Skeletal muscle tissue (tissue), 4 donors: Measurements from ENCODE around the gene CWC15. TPM values are rescaled to one million over a fixed set of nuclear protein-coding genes. Genes with fewer than 3 reads are reported as not detected.

Experiments used
- H3K27ac ChIP-seq: one replicate; pipeline ENCODE4 v1.7.0; 2013; ENCODE audit warnings: mild to moderate bottlenecking, low read depth, low read length, inconsistent platforms
- H3K27me3 ChIP-seq, 3 donors: one replicate each; pipeline ENCODE4 v1.7.0; 2013; ENCODE audit warnings: low read length in 3 of 3; ENCODE audit not compliant: control insufficient read depth in 3 of 3, insufficient read depth in 3 of 3
- H3K36me3 ChIP-seq, 3 donors: one replicate each; pipeline ENCODE4 v1.7.0; 2013; ENCODE audit warnings: low read length in 3 of 3; ENCODE audit not compliant: control insufficient read depth in 3 of 3, insufficient read depth in 3 of 3
- H3K4me1 ChIP-seq, 3 donors: one replicate each; pipeline ENCODE4 v1.7.0; 2013; ENCODE audit warnings: low read length in 3 of 3, mild to moderate bottlenecking in 3 of 3; ENCODE audit not compliant: control insufficient read depth in 3 of 3, insufficient read depth in 3 of 3
- H3K4me3 ChIP-seq, 3 donors: one replicate each; pipeline ENCODE4 v1.7.0; 2013; ENCODE audit warnings: low read length in 3 of 3
- H3K9ac ChIP-seq, 3 donors: one replicate each; pipeline ENCODE4 v1.7.0; 2013; ENCODE audit warnings: low read length in 3 of 3, mild to moderate bottlenecking in 3 of 3, moderate library complexity in 2 of 3, low read depth in 1 of 3
- H3K9me3 ChIP-seq, 3 donors: one replicate each; pipeline ENCODE4 v1.7.0; 2013; ENCODE audit warnings: low read length in 3 of 3; ENCODE audit not compliant: control insufficient read depth in 3 of 3
- total RNA-seq: library from RNA; depleted of rRNA; stranded (reverse); fragments of >200 nt; gene quantifications from one replicate; pipeline ENCODE4 v1.2.3, GENCODE V29; 2014
- donor health status: Osteomylitis.

Gene CWC15
- total RNA-seq, 1 donor from 2014 or later: 28.7 TPM

- Histone ChIP-seq H3K9ac (no peak overlapping the region), H3K27me3 (no peaks in the 10 kb centered on the region), H3K27ac (no peak overlapping the region), H3K36me3 (peaks cover 15 to 40% (median 28%) of the 10 kb centered on the region in 3 donors), H3K4me1 (no peaks in the 10 kb centered on the region), H3K4me3 (no peak overlapping the region), H3K9me3 (no peaks in the 10 kb centered on the region)
These were observed 15.1 kb downstream of the CWC15 start for GRCh38 chr11:94958121-94958696.

GRCh38 chr11:94956963-94957362, 16.4 kb downstream of the CWC15 start:
- H3K9me3 ChIP-seq: no peaks in the 10 kb centered on the region
- no peaks in the 10 kb centered on the region for H3K27me3 ChIP-seq
- no peak overlapping the region for H3K27ac ChIP-seq
- H3K36me3 ChIP-seq: peaks cover 9 to 28% (median 17%) of the 10 kb centered on the region in 3 donors
- H3K4me3 ChIP-seq: no peak overlapping the region
- H3K9ac ChIP-seq: no peak overlapping the region
- no peaks in the 10 kb centered on the region for H3K4me1 ChIP-seq

GRCh38 chr11:94954753-94955152, 18.6 kb downstream of the CWC15 start:
- H3K27me3 ChIP-seq: no peaks in the 10 kb centered on the region
- H3K27ac ChIP-seq: no peak overlapping the region
- H3K36me3 ChIP-seq: peaks cover 0 to 10% (median under 1%) of the 10 kb centered on the region in 3 donors
- H3K9ac ChIP-seq: no peak overlapping the region
- H3K9me3 ChIP-seq: no peaks in the 10 kb centered on the region
- H3K4me1 ChIP-seq: no peaks in the 10 kb centered on the region
- no peak overlapping the region for H3K4me3 ChIP-seq

GRCh38 chr11:94948070-94948617, 25.2 kb downstream of the CWC15 start:
- Histone ChIP-seq H3K9me3 (no peaks in the 10 kb centered on the region), H3K4me3 (no peak overlapping the region), H3K36me3 (no peaks in the 10 kb centered on the region), H3K9ac (no peak overlapping the region), H3K4me1 (no peaks in the 10 kb centered on the region), H3K27me3 (peaks cover 0 to 2% (median 0%) of the 10 kb centered on the region in 3 donors), H3K27ac (no peak overlapping the region)

GRCh38 chr11:94946812-94947211, 26.5 kb downstream of the CWC15 start:
- H3K36me3 ChIP-seq: no peaks in the 10 kb centered on the region
- no peak overlapping the region for H3K9ac ChIP-seq
- H3K27ac ChIP-seq: no peak overlapping the region
- no peaks in the 10 kb centered on the region for H3K4me1 ChIP-seq
- peaks cover 0 to 3% (median 0%) of the 10 kb centered on the region in 3 donors for H3K27me3 ChIP-seq
- no peaks in the 10 kb centered on the region for H3K9me3 ChIP-seq
- H3K4me3 ChIP-seq: no peak overlapping the region

GRCh38 chr11:94941131-94941530, 32.2 kb downstream of the CWC15 start:
- H3K27ac ChIP-seq: no peak overlapping the region
- no peak overlapping the region for H3K9ac ChIP-seq
- peaks cover 12 to 16% (median 13%) of the 10 kb centered on the region in 3 donors for H3K4me1 ChIP-seq
- H3K36me3 ChIP-seq: no peaks in the 10 kb centered on the region
- no peak overlapping the region for H3K4me3 ChIP-seq
- no peaks in the 10 kb centered on the region for H3K9me3 ChIP-seq
- peaks cover 0 to 3% (median 0%) of the 10 kb centered on the region in 3 donors for H3K27me3 ChIP-seq

GRCh38 chr11:94939346-94939745, 34.0 kb downstream of the CWC15 start:
- Histone ChIP-seq H3K36me3 (no peaks in the 10 kb centered on the region), H3K4me3 (no peak overlapping the region), H3K27ac (no peak overlapping the region), H3K4me1 (peaks cover 12 to 18% (median 15%) of the 10 kb centered on the region in 3 donors), H3K27me3 (peaks cover 0 to 3% (median 0%) of the 10 kb centered on the region in 3 donors), H3K9ac (no peak overlapping the region), H3K9me3 (no peaks in the 10 kb centered on the region)

GRCh38 chr11:94938095-94939055, 35.0 kb downstream of the CWC15 start:
- Histone ChIP-seq H3K27ac (peak overlapping the region; percentile 48), H3K4me3 (no peak overlapping the region), H3K4me1 (peaks cover 17 to 22% (median 22%) of the 10 kb centered on the region in 3 donors), H3K9ac (no peak overlapping the region), H3K36me3 (no peaks in the 10 kb centered on the region), H3K9me3 (no peaks in the 10 kb centered on the region), H3K27me3 (peaks cover 0 to 3% (median 0%) of the 10 kb centered on the region in 3 donors)

- Histone ChIP-seq H3K9ac (no peak overlapping the region), H3K4me3 (no peak overlapping the region), H3K27me3 (no peaks in the 10 kb centered on the region), H3K27ac (no peak overlapping the region), H3K4me1 (peaks cover 17 to 25% (median 22%) of the 10 kb centered on the region in 3 donors), H3K9me3 (no peaks in the 10 kb centered on the region), H3K36me3 (no peaks in the 10 kb centered on the region)
These were observed 38.5 kb downstream of the CWC15 start for GRCh38 chr11:94934846-94935245.

GRCh38 chr11:94934362-94934761, 39.0 kb downstream of the CWC15 start:
- H3K9ac ChIP-seq: no peak overlapping the region
- no peaks in the 10 kb centered on the region for H3K9me3 ChIP-seq
- H3K27me3 ChIP-seq: no peaks in the 10 kb centered on the region
- peaks cover 17 to 25% (median 22%) of the 10 kb centered on the region in 3 donors for H3K4me1 ChIP-seq
- H3K4me3 ChIP-seq: no peak overlapping the region
- no peaks in the 10 kb centered on the region for H3K36me3 ChIP-seq
- peak overlapping the region; percentile 21 for H3K27ac ChIP-seq
